ENCODE data around the gene STPG1.

STPG1 gene

GRCh38 chr1:24426744-24427544, 13.4 kb upstream of the STPG1 start:
- DNase-seq, result peak; percentile 36

- DNase-seq, result no peak
Observed at GRCh38 chr1:24425922-24426321, 12.3 kb upstream of the STPG1 start.

GRCh38 chr1:24425441-24425840, 11.9 kb upstream of the STPG1 start:
- DNase-seq, result no peak

GRCh38 chr1:24424990-24425389, 11.4 kb upstream of the STPG1 start:
- DNase-seq, result no peak

GRCh38 chr1:24424207-24424606, 10.6 kb upstream of the STPG1 start:
- DNase-seq, result no peak

GRCh38 chr1:24421502-24421901, 7.9 kb upstream of the STPG1 start:
- DNase-seq, result no peak

- DNase-seq, result no peak
Observed at GRCh38 chr1:24420547-24420946, 7.0 kb upstream of the STPG1 start.

GRCh38 chr1:24418898-24419628, 5.5 kb upstream of the STPG1 start:
- no peak for DNase-seq

- no peak for DNase-seq
Observed at GRCh38 chr1:24417681-24418080, 4.1 kb upstream of the STPG1 start.

GRCh38 chr1:24416666-24417391, 3.2 kb upstream of the STPG1 start:
- no peak for DNase-seq

- DNase-seq, result peak; percentile 74
Observed at GRCh38 chr1:24415910-24416665, 2.5 kb upstream of the STPG1 start.

GRCh38 chr1:24415334-24415909, 1.8 kb upstream of the STPG1 start, which contains the start of gene NIPAL3:
Gene NIPAL3, plus strand, starts transcription at chr1:24415802. Its CDS starts 3,746 bp downstream, at chr1:24419548.
- DNase-seq, result peak; percentile 99

GRCh38 chr1:24414775-24415333, 1.3 kb upstream of the STPG1 start:
- DNase-seq, result no peak

GRCh38 chr1:24412408-24412807, 1.2 kb downstream of the STPG1 start:
- no peak for DNase-seq

- DNase-seq, result no peak
Observed at GRCh38 chr1:24411963-24412362, 1.6 kb downstream of the STPG1 start.

GRCh38 chr1:24410750-24411149, 2.8 kb downstream of the STPG1 start:
- no peak for DNase-seq

- no peak for DNase-seq
Observed at GRCh38 chr1:24409535-24409934, 4.0 kb downstream of the STPG1 start.

GRCh38 chr1:24406788-24407187, 6.8 kb downstream of the STPG1 start:
- no peak for DNase-seq

GRCh38 chr1:24403806-24404205, 9.8 kb downstream of the STPG1 start:
- DNase-seq, result no peak

- DNase-seq, result no peak
Observed at GRCh38 chr1:24400065-24400464, 13.5 kb downstream of the STPG1 start.

- no peak for DNase-seq
Observed at GRCh38 chr1:24393892-24394291, 19.7 kb downstream of the STPG1 start.

Data from NCI-H1092 treated with DMSO at 0.1 percent for 48 hours (cell line).